Epithelial cell of esophagus (primary cell): ENCODE results near the gene SUSD2.
A peak's percentile ranks its signal among the peaks of the same experiment; 100 is the strongest.

Experiments used
- DNase-seq: peaks from one replicate; pipeline ENCODE4 v3.0.0; 2010; ENCODE audit warnings: low read depth
- H3K4me3 ChIP-seq: 2 replicates; pipeline ENCODE4 v1.5.1; 2011; ENCODE audit warnings: mild to moderate bottlenecking, low read length, control low read depth
- CTCF ChIP-seq: IDR thresholded peaks from 2 replicates; pipeline ENCODE4 v1.5.1; 2011; ENCODE audit warnings: low read depth, mild to moderate bottlenecking, low read length, control low read depth, inconsistent platforms; ENCODE audit not compliant: insufficient read depth; ENCODE audit errors: missing control alignments

Gene SUSD2

GRCh38 chr22:24217384-24217783 is 36.1 kb downstream of the SUSD2 start:
- no peak overlapping the region for H3K4me3 ChIP-seq
- no peak for DNase-seq

GRCh38 chr22:24219750-24220149 is 38.5 kb downstream of the SUSD2 start:
- no peak for TF ChIP-seq CTCF
- H3K4me3 ChIP-seq = no peak overlapping the region
- DNase-seq = no peak

More at GRCh38 chr22:24217384-24217783, 36.1 kb downstream of the SUSD2 start:
- TF ChIP-seq CTCF = no peak

GRCh38 chr22:24224468-24224867 is 43.2 kb downstream of the SUSD2 start:
- TF ChIP-seq CTCF = no peak
- DNase-seq = no peak
- H3K4me3 ChIP-seq = no peak overlapping the region

- no peak overlapping the region for H3K4me3 ChIP-seq
- DNase-seq = no peak
- no peak for TF ChIP-seq CTCF
These were observed 43.8 kb downstream of the SUSD2 start for GRCh38 chr22:24225044-24225601.

GRCh38 chr22:24225951-24226350 is 44.7 kb downstream of the SUSD2 start:
- no peak for TF ChIP-seq CTCF
- H3K4me3 ChIP-seq = no peak overlapping the region

GRCh38 chr22:24230911-24231656 is 49.8 kb downstream of the SUSD2 start:
- TF ChIP-seq CTCF = peak; percentile 28
- no peak for DNase-seq
- no peak overlapping the region for H3K4me3 ChIP-seq

More at GRCh38 chr22:24225951-24226350, 44.7 kb downstream of the SUSD2 start:
- DNase-seq = no peak
